Myocyte (in vitro differentiated cells): Measurements from ENCODE around the gene VPS26B. TPM values are rescaled to one million over a fixed set of nuclear protein-coding genes. Genes with fewer than 3 reads are reported as not detected.
"Not testable (repeated sequence)": the region's sequence is repeated elsewhere in the genome, so short reads cannot be mapped to it uniquely, and the experiment has no call there.

Experiments used
- DNase-seq: peaks from one replicate; pipeline ENCODE4 v3.0.0-alpha.2; 2012; ENCODE audit warnings: low read depth
- polyA plus RNA-seq: library from polyadenylated mRNA; unstranded; fragments of >200 nt; gene quantifications from one replicate; pipeline ENCODE4 v1.2.1, GENCODE V29; 2012; ENCODE audit warnings: missing spikeins
- total RNA-seq: library from RNA; depleted of rRNA; stranded (reverse); fragments of >200 nt; gene quantifications from 2 replicates; pipeline ENCODE4 v1.2.3, GENCODE V29; 2014

VPS26B gene
- 40.5 and 42.5 TPM in 2 replicates for total RNA-seq
- 52.8 TPM for polyA plus RNA-seq

- peak; percentile 98 for DNase-seq
Observed at GRCh38 chr11:134223836-134224709, at the start of gene VPS26B, which contains the start of gene NCAPD3. TSS of gene VPS26B (plus strand) at chr11:134224671. CDS start at chr11:134225123, 452 bp downstream. TSS of gene NCAPD3 (minus strand) at chr11:134223967. CDS start at chr11:134223926, 41 bp downstream.

- DNase-seq, result no peak
Observed at GRCh38 chr11:134176284-134176683, 48.2 kb upstream of the VPS26B start.

GRCh38 chr11:134178032-134178674 is 46.3 kb upstream of the VPS26B start:
- DNase-seq, result no peak

GRCh38 chr11:134181707-134182106 is 42.8 kb upstream of the VPS26B start:
- peak; percentile 32 for DNase-seq

GRCh38 chr11:134188092-134188491 is 36.4 kb upstream of the VPS26B start:
- DNase-seq, result not testable (repeated sequence)

- DNase-seq, result no peak
Observed at GRCh38 chr11:134196756-134197155, 27.7 kb upstream of the VPS26B start.

- DNase-seq, result no peak
Observed at GRCh38 chr11:134199531-134199930, 24.9 kb upstream of the VPS26B start.

- no peak for DNase-seq
Observed at GRCh38 chr11:134200688-134201087, 23.8 kb upstream of the VPS26B start.

- peak; percentile 9 for DNase-seq
Observed at GRCh38 chr11:134202661-134203060, 21.8 kb upstream of the VPS26B start.

GRCh38 chr11:134205729-134206128 is 18.7 kb upstream of the VPS26B start:
- DNase-seq, result no peak

GRCh38 chr11:134206185-134206584 is 18.3 kb upstream of the VPS26B start:
- DNase-seq, result no peak

GRCh38 chr11:134207538-134208239 is 16.8 kb upstream of the VPS26B start:
- peak; percentile 24 for DNase-seq

GRCh38 chr11:134215836-134216235 is 8.6 kb upstream of the VPS26B start:
- DNase-seq, result no peak

GRCh38 chr11:134216816-134217215 is 7.7 kb upstream of the VPS26B start:
- DNase-seq, result no peak

GRCh38 chr11:134223121-134223520 is 1.4 kb upstream of the VPS26B start:
- DNase-seq, result no peak

GRCh38 chr11:134224710-134225664 is 516 bp downstream of the VPS26B start:
- DNase-seq, result peak; percentile 56

- DNase-seq, result no peak
Observed at GRCh38 chr11:134226806-134227325, 2.4 kb downstream of the VPS26B start.

- DNase-seq, result peak; percentile 24
Observed at GRCh38 chr11:134228625-134229024, 4.2 kb downstream of the VPS26B start.

- no peak for DNase-seq
Observed at GRCh38 chr11:134229126-134229790, 4.8 kb downstream of the VPS26B start.

GRCh38 chr11:134230339-134230738 is 5.9 kb downstream of the VPS26B start:
- DNase-seq, result peak; percentile 34
